GM23338 (cell line): ENCODE data around the gene HERC2. TPM values are rescaled to one million over a fixed set of nuclear protein-coding genes. Genes with fewer than 3 reads are reported as not detected.

Experiments
- ATAC-seq: fragments of 200-7000 bp; cut with Tn5 transposase; 3 replicates; pipeline ENCODE4 v1.9.1; 2020
- DNase-seq: peaks from one replicate; pipeline ENCODE4 v3.0.0-alpha.2; 2015; ENCODE audit warnings: low spot score
- H2AFZ ChIP-seq: fragments of 200-600 bp; sonication (generic); 2 replicates; pipeline ENCODE4 v1.8.0; 2016; ENCODE audit warnings: antibody characterized with exemption, mild to moderate bottlenecking, moderate library complexity
- H3F3A ChIP-seq: fragments of 200-600 bp; sonication (generic); replicated peaks from 2 replicates; pipeline ENCODE4 v1.8.0; 2017; ENCODE audit warnings: antibody characterized with exemption, mixed run types, low read depth
- H3K27ac ChIP-seq: fragments of 200-600 bp; sonication (generic); 2 replicates; pipeline ENCODE4 v1.6.1; 2016; ENCODE audit warnings: low read depth
- H3K27me3 ChIP-seq: fragments of 200-600 bp; sonication (generic); 2 replicates; pipeline ENCODE4 v1.8.0; 2016; ENCODE audit warnings: mild to moderate bottlenecking, mixed run types, moderate library complexity; ENCODE audit not compliant: insufficient read depth
- H3K36me3 ChIP-seq: fragments of 200-600 bp; sonication (generic); 2 replicates; pipeline ENCODE4 v1.8.0; 2016; ENCODE audit warnings: mild to moderate bottlenecking; ENCODE audit not compliant: insufficient read depth
- H3K4me1 ChIP-seq: fragments of 200-600 bp; sonication (generic); 2 replicates; pipeline ENCODE4 v1.8.0; 2016; ENCODE audit warnings: mild to moderate bottlenecking, moderate library complexity; ENCODE audit not compliant: insufficient read depth
- H3K4me2 ChIP-seq: fragments of 200-600 bp; sonication (generic); 2 replicates; pipeline ENCODE4 v1.7.1; 2017; ENCODE audit warnings: mixed run types
- H3K4me3 ChIP-seq: fragments of 200-600 bp; sonication (generic); 2 replicates; pipeline ENCODE4 v1.6.1; 2016; ENCODE audit warnings: mixed run types
- H3K79me2 ChIP-seq: fragments of 200-600 bp; sonication (generic); replicated peaks from 2 replicates; pipeline ENCODE4 v1.8.0; 2017; ENCODE audit warnings: mild to moderate bottlenecking; ENCODE audit not compliant: insufficient read depth
- H3K9me2 ChIP-seq: fragments of 200-600 bp; sonication (generic); 2 replicates; pipeline ENCODE4 v1.8.0; 2017; ENCODE audit not compliant: insufficient read depth
- H4K20me1 ChIP-seq: fragments of 200-600 bp; sonication (generic); replicated peaks from 2 replicates; pipeline ENCODE4 v1.8.0; 2017; ENCODE audit warnings: mild to moderate bottlenecking; ENCODE audit not compliant: insufficient read depth
- H3K27ac Mint-ChIP-seq: 2 replicates; pipeline ENCODE4 v1.8.0; 2020; ENCODE audit warnings: inconsistent platforms, mild to moderate bottlenecking, moderate library complexity, mixed read lengths
- H3K27me3 Mint-ChIP-seq: 3 replicates; pipeline ENCODE4 v1.8.0; 2022; ENCODE audit warnings: low read depth, mild to moderate bottlenecking, moderate library complexity, mixed read lengths, inconsistent platforms; ENCODE audit not compliant: insufficient read depth, poor library complexity
- H3K36me3 Mint-ChIP-seq: 3 replicates; pipeline ENCODE4 v1.8.0; 2021; ENCODE audit warnings: low read depth, mild to moderate bottlenecking, inconsistent platforms, moderate library complexity, mixed read lengths
- H3K4me1 Mint-ChIP-seq: 3 replicates; pipeline ENCODE4 v1.8.0; 2020; ENCODE audit warnings: mild to moderate bottlenecking, inconsistent platforms, mixed read lengths
- H3K4me3 Mint-ChIP-seq: 3 replicates; pipeline ENCODE4 v1.8.0; 2021; ENCODE audit warnings: moderate library complexity, mild to moderate bottlenecking, inconsistent platforms, mixed read lengths
- H3K9me3 Mint-ChIP-seq: 3 replicates; pipeline ENCODE4 v1.8.0; 2020; ENCODE audit warnings: moderate library complexity, mild to moderate bottlenecking, inconsistent platforms, mixed read lengths
- CREB1 ChIP-seq: fragments of 250-450 bp; sonication (Bioruptor Pico); IDR thresholded peaks from 2 replicates; pipeline ENCODE4 v1.5.0; 2020; ENCODE audit warnings: low read depth, mild to moderate bottlenecking, moderate library complexity
- CTCF ChIP-seq, 2 experiments: fragments of 200-600 bp in 1 of 2; sonication (generic) in 1 of 2; conservative IDR thresholded peaks; 2 replicates each; pipeline versions ENCODE4 v1.5.1 to v1.6.1; 2016 to 2017; ENCODE audit warnings: antibody characterized with exemption in 2 of 2, low read depth in 2 of 2, mild to moderate bottlenecking in 2 of 2, moderate library complexity in 1 of 2
- ETS1 ChIP-seq: IDR thresholded peaks from 2 replicates; pipeline ENCODE4 v1.6.1; 2016; ENCODE audit warnings: antibody characterized with exemption
- EZH2 ChIP-seq: fragments of 200-600 bp; sonication (generic); IDR thresholded peaks from one replicate; pipeline ENCODE4 v1.8.0; 2017; ENCODE audit warnings: antibody characterized with exemption, mild to moderate bottlenecking, low read depth; ENCODE audit not compliant: unreplicated experiment
- EZH2phosphoT487 ChIP-seq: fragments of 200-600 bp; sonication (generic); IDR thresholded peaks from one replicate; pipeline ENCODE4 v1.8.1; 2018; ENCODE audit warnings: antibody characterized with exemption; ENCODE audit not compliant: unreplicated experiment
- JUNB ChIP-seq: IDR thresholded peaks from one replicate; pipeline ENCODE4 v1.6.1; 2016; ENCODE audit warnings: antibody characterized with exemption; ENCODE audit not compliant: unreplicated experiment
- NANOG ChIP-seq: IDR thresholded peaks from 2 replicates; pipeline ENCODE4 v1.6.1; 2016; ENCODE audit warnings: antibody characterized with exemption, borderline replicate concordance
- POLR2AphosphoS5 ChIP-seq: IDR thresholded peaks from 2 replicates; pipeline ENCODE4 v1.6.1; 2016; ENCODE audit warnings: antibody characterized with exemption, low read depth
- REST ChIP-seq: IDR thresholded peaks from one replicate; pipeline ENCODE4 v1.6.1; 2018; ENCODE audit warnings: antibody characterized with exemption; ENCODE audit not compliant: unreplicated experiment
- STAT1 ChIP-seq: IDR thresholded peaks from one replicate; pipeline ENCODE4 v1.6.1; 2016; ENCODE audit warnings: antibody characterized with exemption; ENCODE audit not compliant: unreplicated experiment
- ZNF114 ChIP-seq: fragments of 250-450 bp; sonication (Bioruptor Pico); IDR thresholded peaks from 2 replicates; pipeline ENCODE4 v1.5.0; 2020; ENCODE audit warnings: mild to moderate bottlenecking, moderate library complexity
- ZNF331 ChIP-seq: fragments of 250-450 bp; sonication (Bioruptor Pico); IDR thresholded peaks from 2 replicates; pipeline ENCODE4 v1.5.0; 2020; ENCODE audit warnings: low read depth, mild to moderate bottlenecking, moderate library complexity
- ZNF462 ChIP-seq: fragments of 250-450 bp; sonication (Bioruptor Pico); IDR thresholded peaks from 2 replicates; pipeline ENCODE4 v1.5.0; 2020; ENCODE audit warnings: mild to moderate bottlenecking, moderate library complexity
- polyA plus RNA-seq: library from polyadenylated mRNA; unstranded; fragments of >200 nt; fragmentation: Nextera tagmentation; extraction: Ambion mirVana; gene quantifications from 2 replicates; pipeline ENCODE4 v1.2.1, GENCODE V29; 2016
- total RNA-seq: library from RNA; depleted of rRNA; stranded (reverse); fragments of >200 nt; shearing (Covaris generic); gene quantifications from 2 replicates; pipeline ENCODE4 v1.2.3, GENCODE V29; 2014

The HERC2 gene
- total and polyA plus RNA-seq, 2 experiments from 2014 or later: 71.3 to 80.7 TPM

GRCh38 chr15:28068930-28069329 lies 253.0 kb downstream of the HERC2 start:
- DNase-seq: no peak
- Histone ChIP-seq H3K9me2 (0 out of 2 replicates have a peak, but pooled peaks cover 6% of the 10 kb centered on the region), H3K27ac (no peak overlapping the region), H3K79me2 (no peaks in the 10 kb centered on the region), H3K4me2 (no peak overlapping the region), H3K36me3 (no peaks in the 10 kb centered on the region), H4K20me1 (no peaks in the 10 kb centered on the region), H2AFZ (no peak overlapping the region), H3K27me3 (no peaks in the 10 kb centered on the region), H3F3A (no peaks in the 10 kb centered on the region), H3K4me1 (no peaks in the 10 kb centered on the region), H3K4me3 (no peak overlapping the region)
- peaks cover 4% of the 10 kb centered on the region for H3K27me3 Mint-ChIP-seq
- H3K4me3 Mint-ChIP-seq: no peak overlapping the region
- ATAC-seq: no peak
- no peak overlapping the region for H3K27ac Mint-ChIP-seq
- H3K4me1 Mint-ChIP-seq: peaks cover 5% of the 10 kb centered on the region; the same call in 2 of the 3 replicates
- H3K36me3 Mint-ChIP-seq: peaks cover 9% of the 10 kb centered on the region
- no peak for TF ChIP-seq POLR2AphosphoS5
- TF ChIP-seq STAT1: no peak
- no peak for TF ChIP-seq ETS1
- no peak for TF ChIP-seq ZNF114
- no peak for TF ChIP-seq CTCF (conservative IDR thresholded peaks at IDR 0.05; ENCODE audit: low read depth in 2 of 2)
- TF ChIP-seq NANOG: no peak
- no peak for TF ChIP-seq ZNF462 (CRISPR knock-in tag)
- TF ChIP-seq CREB1 (CRISPR knock-in tag): no peak
- no peak for TF ChIP-seq EZH2
- no peak for TF ChIP-seq EZH2phosphoT487
- TF ChIP-seq JUNB: no peak
- no peak for TF ChIP-seq ZNF331 (CRISPR knock-in tag)
- no peak for TF ChIP-seq REST
- peaks cover 38% of the 10 kb centered on the region for H3K9me3 Mint-ChIP-seq
